ENCODE results near the gene GRK7. TPM values are rescaled to one million over a fixed set of nuclear protein-coding genes. Genes with fewer than 3 reads are reported as not detected.

The GRK7 gene
- total RNA-seq, 2 donors from 2014 or later: not detected

DNA sequence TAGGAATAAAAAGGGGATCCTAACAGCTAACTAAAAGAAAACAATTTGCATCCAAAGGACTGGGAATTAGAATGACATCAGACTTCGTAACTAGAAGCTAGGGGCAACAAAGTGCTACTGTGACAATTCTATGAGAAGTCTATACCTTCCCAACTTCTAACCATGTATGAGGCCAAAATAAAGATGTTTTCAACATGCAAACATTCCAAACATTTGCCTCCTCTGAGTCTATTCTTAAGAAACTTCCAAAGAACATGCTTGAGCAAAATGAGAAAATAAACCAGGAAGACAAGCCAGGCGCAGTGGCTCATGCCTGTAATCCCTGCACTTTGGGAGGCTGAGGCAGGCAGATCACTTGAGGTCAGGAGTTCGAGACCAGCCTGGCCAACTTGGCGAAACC is 38.2 kb upstream of the GRK7 start:
- Histone ChIP-seq H3K9ac (ENCODE audit: extremely low read depth, low read length, poor library complexity, severe bottlenecking) (no peak overlapping the region), H3K4me3 (ENCODE audit: low read length) (no peak overlapping the region), H3K4me1 (ENCODE audit: control insufficient read depth, insufficient read depth, low read length) (no peaks in the 10 kb centered on the region), H3K9me3 (ENCODE audit: control insufficient read depth, low read length) (no peaks in the 10 kb centered on the region), H3K36me3 (ENCODE audit: control insufficient read depth, insufficient read depth, low read length) (no peaks in the 10 kb centered on the region), H3K27ac (ENCODE audit: low read depth, low read length) (no peak overlapping the region), H3K27me3 (ENCODE audit: control insufficient read depth, insufficient read depth, low read length, poor library complexity, severe bottlenecking) (no peaks in the 10 kb centered on the region)
- 93 to 95% methylated on average over 4 of the region's 4 CpGs for whole genome bisulfite sequencing, 2 experiments (ENCODE audit: insufficient coverage in 1 of 2, insufficient read length in 1 of 2)
- Mint-ChIP-seq H3K27me3 (ENCODE audit: insufficient read depth) (no peaks in the 10 kb centered on the region), H3K27ac (no peak overlapping the region), H3K4me1 (no peaks in the 10 kb centered on the region), H3K4me3 (no peak overlapping the region), H3K36me3 (ENCODE audit: low read depth) (no peaks in the 10 kb centered on the region), H3K9me3 (no peaks in the 10 kb centered on the region)
- no peak for DNase-seq
- TF ChIP-seq, protein P1, sequence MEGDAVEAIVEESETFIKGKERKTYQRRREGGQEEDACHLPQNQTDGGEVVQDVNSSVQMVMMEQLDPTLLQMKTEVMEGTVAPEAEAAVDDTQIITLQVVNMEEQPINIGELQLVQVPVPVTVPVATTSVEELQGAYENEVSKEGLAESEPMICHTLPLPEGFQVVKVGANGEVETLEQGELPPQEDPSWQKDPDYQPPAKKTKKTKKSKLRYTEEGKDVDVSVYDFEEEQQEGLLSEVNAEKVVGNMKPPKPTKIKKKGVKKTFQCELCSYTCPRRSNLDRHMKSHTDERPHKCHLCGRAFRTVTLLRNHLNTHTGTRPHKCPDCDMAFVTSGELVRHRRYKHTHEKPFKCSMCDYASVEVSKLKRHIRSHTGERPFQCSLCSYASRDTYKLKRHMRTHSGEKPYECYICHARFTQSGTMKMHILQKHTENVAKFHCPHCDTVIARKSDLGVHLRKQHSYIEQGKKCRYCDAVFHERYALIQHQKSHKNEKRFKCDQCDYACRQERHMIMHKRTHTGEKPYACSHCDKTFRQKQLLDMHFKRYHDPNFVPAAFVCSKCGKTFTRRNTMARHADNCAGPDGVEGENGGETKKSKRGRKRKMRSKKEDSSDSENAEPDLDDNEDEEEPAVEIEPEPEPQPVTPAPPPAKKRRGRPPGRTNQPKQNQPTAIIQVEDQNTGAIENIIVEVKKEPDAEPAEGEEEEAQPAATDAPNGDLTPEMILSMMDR (conservative IDR thresholded peaks at IDR 0.05): no peak

DNA sequence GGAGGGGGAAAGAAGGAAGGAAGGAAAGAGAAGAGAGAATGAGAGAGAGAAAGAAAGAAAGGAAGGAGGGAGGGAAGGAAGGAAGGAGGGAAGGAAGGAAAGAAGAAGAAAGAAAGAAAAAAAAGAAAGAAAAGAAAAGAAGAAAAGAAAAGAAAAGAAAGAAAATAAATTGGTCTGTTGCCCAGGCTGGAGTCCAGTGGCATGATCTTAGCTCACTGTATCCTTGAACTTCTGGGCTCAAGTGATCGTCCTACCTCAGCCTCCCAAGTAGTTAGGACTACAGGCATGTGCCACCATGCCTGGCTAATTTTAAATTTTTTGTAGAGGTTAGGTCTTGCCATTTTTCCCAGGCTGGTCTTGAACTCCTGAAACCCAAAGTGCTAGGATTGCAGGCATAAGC is 36.7 kb upstream of the GRK7 start:
- Mint-ChIP-seq H3K4me1 (no peaks in the 10 kb centered on the region), H3K4me3 (no peak overlapping the region), H3K27ac (no peak overlapping the region), H3K27me3 (ENCODE audit: insufficient read depth) (no peaks in the 10 kb centered on the region), H3K9me3 (no peaks in the 10 kb centered on the region), H3K36me3 (ENCODE audit: low read depth) (no peaks in the 10 kb centered on the region)
- 94 to 100% methylated on average over 1 of the region's 1 CpG for WGBS, 2 experiments (ENCODE audit: insufficient coverage in 1 of 2, insufficient read length in 1 of 2)
- H3K36me3 ChIP-seq (ENCODE audit: control insufficient read depth, insufficient read depth, low read length): no peaks in the 10 kb centered on the region
- TF ChIP-seq, protein P1 (conservative IDR thresholded peaks at IDR 0.05): no peak
- H3K4me1 ChIP-seq (ENCODE audit: control insufficient read depth, insufficient read depth, low read length): no peaks in the 10 kb centered on the region
- H3K27me3 ChIP-seq (ENCODE audit: control insufficient read depth, insufficient read depth, low read length, poor library complexity, severe bottlenecking): no peaks in the 10 kb centered on the region
- no peak overlapping the region for H3K27ac ChIP-seq (ENCODE audit: low read depth, low read length)
- H3K4me3 ChIP-seq (ENCODE audit: low read length): no peak overlapping the region
- no peak overlapping the region for H3K9ac ChIP-seq (ENCODE audit: extremely low read depth, low read length, poor library complexity, severe bottlenecking)
- no peak for DNase-seq
- H3K9me3 ChIP-seq (ENCODE audit: control insufficient read depth, low read length): no peaks in the 10 kb centered on the region

DNA sequence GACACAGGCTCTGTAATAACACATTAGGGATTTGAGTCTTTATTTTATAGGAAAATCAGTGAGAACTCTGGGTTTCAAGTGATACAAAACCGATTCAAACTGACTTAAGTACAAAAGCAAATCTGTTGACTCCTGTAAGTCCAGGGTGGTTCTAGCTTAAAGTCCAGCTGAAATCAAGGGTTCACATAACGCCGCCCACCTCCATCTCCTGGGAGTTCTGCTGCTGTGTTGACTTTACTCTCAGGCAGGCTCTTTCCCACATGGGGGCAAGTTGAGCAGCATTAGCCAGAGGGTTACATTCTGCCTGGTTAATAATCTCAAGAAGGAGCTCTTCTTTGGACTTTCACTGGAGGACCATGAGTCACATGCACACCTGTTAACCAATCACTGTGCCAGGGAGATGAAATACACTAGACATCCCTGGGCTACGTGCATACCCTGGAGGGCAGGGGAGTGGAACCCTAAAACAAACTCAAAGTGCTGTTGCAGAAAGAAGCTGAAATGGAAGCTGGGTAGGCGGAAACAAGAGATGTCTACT is 34.8 kb upstream of the GRK7 start:
- no peak for DNase-seq
- Histone ChIP-seq H3K27ac (ENCODE audit: low read depth, low read length) (no peak overlapping the region), H3K27me3 (ENCODE audit: control insufficient read depth, insufficient read depth, low read length, poor library complexity, severe bottlenecking) (no peaks in the 10 kb centered on the region), H3K9ac (ENCODE audit: extremely low read depth, low read length, poor library complexity, severe bottlenecking) (no peak overlapping the region), H3K9me3 (ENCODE audit: control insufficient read depth, low read length) (no peaks in the 10 kb centered on the region), H3K4me1 (ENCODE audit: control insufficient read depth, insufficient read depth, low read length) (no peaks in the 10 kb centered on the region), H3K4me3 (ENCODE audit: low read length) (no peak overlapping the region), H3K36me3 (ENCODE audit: control insufficient read depth, insufficient read depth, low read length) (no peaks in the 10 kb centered on the region)
- Mint-ChIP-seq H3K9me3 (no peaks in the 10 kb centered on the region), H3K4me1 (no peaks in the 10 kb centered on the region), H3K36me3 (ENCODE audit: low read depth) (no peaks in the 10 kb centered on the region), H3K4me3 (no peak overlapping the region), H3K27ac (no peak overlapping the region), H3K27me3 (ENCODE audit: insufficient read depth) (no peaks in the 10 kb centered on the region)
- WGBS, 2 experiments (ENCODE audit: insufficient coverage in 1 of 2, insufficient read length in 1 of 2): 92 to 95% methylated on average over 5 of the region's 5 CpGs
- TF ChIP-seq, protein P1 (conservative IDR thresholded peaks at IDR 0.05): no peak

All from endodermal cell (in vitro differentiated cells).